ENCODE measurements around the gene COX6A1.

The COX6A1 gene

DNA sequence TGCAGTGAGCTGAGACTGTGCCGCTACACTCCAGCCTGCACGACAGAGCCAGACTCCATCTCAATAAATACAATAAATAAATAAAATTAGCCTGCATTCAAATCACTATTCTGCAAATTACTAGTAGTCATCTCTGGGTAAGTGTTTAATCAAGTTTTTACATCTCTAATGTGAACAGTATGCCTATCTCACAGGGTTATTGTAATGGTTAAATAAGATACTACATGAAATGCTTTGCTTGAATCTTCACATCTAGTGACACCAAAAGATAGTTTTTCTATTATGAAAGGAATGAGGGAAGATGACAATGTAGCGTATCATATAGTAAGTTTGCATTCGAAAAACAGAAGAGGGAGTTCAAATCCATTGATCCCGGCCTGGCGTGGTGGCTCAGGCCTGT is 29.5 kb downstream of the COX6A1 start:
- TF ChIP-seq, protein P1, sequence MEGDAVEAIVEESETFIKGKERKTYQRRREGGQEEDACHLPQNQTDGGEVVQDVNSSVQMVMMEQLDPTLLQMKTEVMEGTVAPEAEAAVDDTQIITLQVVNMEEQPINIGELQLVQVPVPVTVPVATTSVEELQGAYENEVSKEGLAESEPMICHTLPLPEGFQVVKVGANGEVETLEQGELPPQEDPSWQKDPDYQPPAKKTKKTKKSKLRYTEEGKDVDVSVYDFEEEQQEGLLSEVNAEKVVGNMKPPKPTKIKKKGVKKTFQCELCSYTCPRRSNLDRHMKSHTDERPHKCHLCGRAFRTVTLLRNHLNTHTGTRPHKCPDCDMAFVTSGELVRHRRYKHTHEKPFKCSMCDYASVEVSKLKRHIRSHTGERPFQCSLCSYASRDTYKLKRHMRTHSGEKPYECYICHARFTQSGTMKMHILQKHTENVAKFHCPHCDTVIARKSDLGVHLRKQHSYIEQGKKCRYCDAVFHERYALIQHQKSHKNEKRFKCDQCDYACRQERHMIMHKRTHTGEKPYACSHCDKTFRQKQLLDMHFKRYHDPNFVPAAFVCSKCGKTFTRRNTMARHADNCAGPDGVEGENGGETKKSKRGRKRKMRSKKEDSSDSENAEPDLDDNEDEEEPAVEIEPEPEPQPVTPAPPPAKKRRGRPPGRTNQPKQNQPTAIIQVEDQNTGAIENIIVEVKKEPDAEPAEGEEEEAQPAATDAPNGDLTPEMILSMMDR (IDR thresholded peaks at IDR 0.05; ENCODE audit: insufficient read depth, low read depth, low read length, missing control alignments): no peak
- H3K4me3 ChIP-seq (ENCODE audit: low read length): no peak overlapping the region
- DNase-seq (ENCODE audit: low read depth): no peak

DNA sequence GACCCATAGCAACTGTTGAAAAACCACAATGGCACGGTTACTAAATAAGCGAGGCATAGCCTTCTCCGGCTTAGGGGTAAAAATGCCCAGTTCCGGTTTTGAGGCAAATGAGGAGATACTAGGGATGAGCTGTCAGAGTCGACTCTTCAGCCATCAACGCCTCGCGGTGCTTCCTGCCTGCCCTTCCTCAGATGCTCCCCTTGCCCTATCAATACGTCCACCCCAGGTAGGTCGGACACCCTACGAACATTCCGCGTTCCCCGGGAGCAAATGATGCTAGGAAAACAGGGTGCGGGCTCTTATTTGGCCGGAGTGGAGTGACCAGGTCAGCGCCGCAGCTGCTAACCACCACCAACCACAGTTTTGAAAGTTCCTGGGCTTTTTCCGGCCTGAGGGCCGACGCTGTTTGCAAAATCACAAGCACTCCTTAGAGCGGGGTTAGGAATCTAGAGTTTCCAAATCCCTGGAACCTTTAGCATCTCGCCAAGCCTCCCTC is 30.5 kb downstream of the COX6A1 start:
- TF ChIP-seq, protein P1 (IDR thresholded peaks at IDR 0.05; ENCODE audit: insufficient read depth, low read depth, low read length, missing control alignments): no peak
- H3K4me3 ChIP-seq (ENCODE audit: low read length): peak overlapping the region; percentile 57
- peak; percentile 40 for DNase-seq (ENCODE audit: low read depth)

DNA sequence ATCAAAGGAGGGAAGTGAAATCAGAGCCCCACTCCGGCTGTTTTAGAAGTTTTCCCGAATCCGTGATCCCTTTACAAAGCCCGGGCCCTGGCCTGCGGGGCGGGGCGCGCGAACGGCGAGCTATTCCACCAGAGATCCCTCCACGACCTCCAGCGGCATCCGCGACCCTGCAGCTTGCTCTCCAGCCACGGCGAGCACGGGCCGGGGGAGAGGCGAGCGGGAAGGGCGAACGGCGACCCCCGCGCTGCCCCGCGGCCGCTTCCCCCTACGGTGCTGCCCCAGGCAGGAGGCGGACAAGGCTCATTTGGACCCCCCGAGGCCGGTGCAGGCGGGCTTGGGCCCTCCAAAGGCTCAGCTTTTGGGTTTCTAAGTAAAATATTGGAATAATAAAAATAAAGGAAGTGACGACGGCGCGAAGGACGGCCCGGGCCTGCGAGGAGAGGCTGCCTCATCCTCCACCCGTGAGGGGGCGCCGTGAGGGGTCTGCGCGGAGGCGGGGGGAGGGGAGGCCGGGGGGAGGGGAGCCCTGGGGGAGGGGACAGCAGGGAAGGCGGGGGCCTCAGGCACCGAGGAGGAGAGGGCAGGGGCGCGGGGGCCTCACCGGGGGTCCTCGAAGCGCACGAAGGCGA is 31.0 kb downstream of the COX6A1 start:
- peak overlapping the region; percentile 57 for H3K4me3 ChIP-seq (ENCODE audit: low read length)
- TF ChIP-seq, protein P1 (IDR thresholded peaks at IDR 0.05; ENCODE audit: insufficient read depth, low read depth, low read length, missing control alignments): no peak
- DNase-seq (ENCODE audit: low read depth): no peak

DNA sequence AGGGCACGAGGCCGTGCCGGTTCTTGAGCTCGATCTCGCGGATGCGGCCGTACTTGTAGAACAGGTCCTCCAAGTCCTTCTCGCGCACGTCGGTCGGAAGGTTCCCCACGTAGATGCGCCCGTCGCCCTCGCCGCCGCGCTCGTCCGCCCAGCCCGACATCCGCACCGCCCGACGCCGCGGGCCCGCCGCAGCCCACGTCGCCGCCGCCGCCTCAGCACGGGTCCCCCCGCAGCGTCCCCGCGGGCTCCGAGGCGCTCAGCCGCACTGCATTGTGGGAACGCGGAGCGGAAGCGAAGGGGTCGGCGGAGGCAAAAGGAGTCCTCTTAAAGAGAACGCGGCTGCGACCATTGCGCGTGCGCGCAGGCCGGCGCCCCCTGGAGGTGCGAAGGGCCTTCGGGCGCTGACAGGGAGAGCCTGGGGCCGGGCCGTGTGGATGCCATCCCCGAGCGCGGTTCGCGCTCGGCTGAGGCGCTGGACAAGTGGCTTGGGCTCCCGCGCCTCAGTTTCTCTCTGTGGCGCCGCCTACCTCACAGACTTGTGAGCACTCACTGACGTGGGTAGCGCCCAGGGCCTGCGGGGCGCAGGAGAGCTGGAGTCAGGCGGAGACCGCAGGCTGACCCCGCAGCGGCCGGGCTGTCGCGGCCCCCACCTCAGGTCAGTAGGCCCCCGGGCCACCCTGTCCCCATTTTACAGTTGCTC is 31.7 kb downstream of the COX6A1 start, which contains the start of gene SRSF9:
Gene SRSF9 (minus strand): TSS at position 299 of the 700 bp plus-strand sequence. CDS start 139 bp downstream, at position 160.
- TF ChIP-seq, protein P1 (IDR thresholded peaks at IDR 0.05; ENCODE audit: insufficient read depth, low read depth, low read length, missing control alignments): peak; percentile 68
- peak within 1 kb of the TSS; percentile 57 for H3K4me3 ChIP-seq (ENCODE audit: low read length)
- peak; percentile 96 for DNase-seq (ENCODE audit: low read depth)

DNA sequence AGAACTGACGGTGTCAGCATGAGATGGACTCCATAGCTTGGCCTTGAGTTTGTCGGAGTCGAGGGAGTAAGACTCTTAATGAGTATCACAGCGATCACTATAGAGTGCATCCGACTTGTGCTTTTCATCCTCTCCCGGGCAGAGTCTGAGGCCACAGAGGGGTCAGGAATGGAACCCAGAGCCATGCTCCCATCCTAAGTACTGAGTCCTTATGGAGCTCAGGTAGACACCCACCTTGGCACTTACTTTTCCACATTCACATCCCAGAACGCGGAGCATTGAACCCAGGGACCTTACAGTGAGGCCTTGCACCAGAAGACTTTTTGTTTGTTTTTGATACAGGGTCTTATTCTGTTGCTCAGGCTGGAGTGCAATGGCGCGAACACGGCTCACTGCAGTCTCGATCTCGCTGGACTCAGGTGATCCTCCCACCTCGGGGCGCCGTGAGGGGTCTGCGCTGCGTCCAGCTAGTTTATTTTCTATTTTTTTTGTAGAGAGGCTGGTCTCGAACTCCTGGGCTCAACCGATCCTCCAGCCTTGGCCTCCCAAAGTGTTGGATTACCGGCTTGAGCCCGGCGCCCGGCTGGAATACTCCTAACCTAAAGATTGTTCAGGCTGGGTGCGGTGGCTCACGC is 32.4 kb downstream of the COX6A1 start:
- peak; percentile 38 for DNase-seq (ENCODE audit: low read depth)
- H3K4me3 ChIP-seq (ENCODE audit: low read length): peak overlapping the region; percentile 57
- TF ChIP-seq, protein P1 (IDR thresholded peaks at IDR 0.05; ENCODE audit: insufficient read depth, low read depth, low read length, missing control alignments): no peak

DNA sequence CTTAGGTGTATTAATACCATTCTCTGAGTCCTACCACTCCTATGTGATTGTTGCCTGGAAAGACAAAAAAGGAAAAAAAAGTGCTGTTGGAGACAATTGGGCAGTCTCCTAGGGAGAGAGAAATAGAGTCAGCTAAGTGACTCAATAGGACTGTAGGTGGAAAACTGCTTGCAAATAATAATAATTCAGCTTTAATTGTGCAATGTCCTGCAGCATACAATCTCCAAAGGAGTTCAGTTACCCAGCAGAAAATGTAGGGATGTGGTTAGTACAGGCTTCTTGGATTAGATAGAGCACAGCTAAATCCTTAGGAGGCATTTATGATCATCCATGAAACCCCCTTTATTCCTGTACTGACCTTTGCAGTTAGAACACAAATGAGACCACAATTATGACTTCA is 34.6 kb downstream of the COX6A1 start:
- DNase-seq (ENCODE audit: low read depth): no peak
- TF ChIP-seq, protein P1 (IDR thresholded peaks at IDR 0.05; ENCODE audit: insufficient read depth, low read depth, low read length, missing control alignments): no peak
- no peak overlapping the region for H3K4me3 ChIP-seq (ENCODE audit: low read length)

Data from epithelial cell of esophagus (primary cell).